Lower leg skin (tissue), 4 donors: ENCODE data around the gene PIGR. TPM values are rescaled to one million over a fixed set of nuclear protein-coding genes. Genes with fewer than 3 reads are reported as not detected.

Experiments used
- DNase-seq, 2 donors: peaks; one replicate each; pipeline ENCODE4 v3.0.0-alpha.2; 2019; ENCODE audit warnings: low spot score in 2 of 2
- H3K4me3 ChIP-seq: fragments of 200-600 bp; sonication (generic); 2 replicates; pipeline ENCODE4 v1.5.1; 2017; ENCODE audit warnings: mild to moderate bottlenecking, low read depth; ENCODE audit not compliant: poor library complexity, severe bottlenecking
- CTCF ChIP-seq, 3 donors: fragments of 450-650 bp; IDR thresholded peaks; one replicate each; pipeline ENCODE4 v1.5.1; 2016; ENCODE audit warnings: antibody characterized with exemption in 3 of 3, mild to moderate bottlenecking in 3 of 3, moderate library complexity in 2 of 3
- POLR2A ChIP-seq, 2 donors: fragments of 450-650 bp; IDR thresholded peaks; one replicate each; pipeline ENCODE4 v1.6.1; 2016 to 2017; ENCODE audit warnings: antibody characterized with exemption in 2 of 2, mild to moderate bottlenecking in 1 of 2, moderate library complexity in 1 of 2
- WGBS, 2 donors: methylation state at CpG; one replicate each; pipeline ENCODE4 v1.1.5; 2018; 5-methylcytosine and 5-hydroxymethylcytosine counted together
- intact Hi-C: fragments of 100-400 bp; cut with DNase I; formaldehyde crosslinking; loops from one replicate; pipeline ENCODE4 v1.15.0; 2023; ENCODE audit warnings: low total_unique reads
- total RNA-seq, 4 donors: library from RNA; depleted of rRNA; stranded (reverse); fragments of >200 nt; gene quantifications; one replicate each; pipeline ENCODE4 v1.1.0, GENCODE V29; 2016

Gene PIGR
- total RNA-seq, 4 donors from 2014 or later: 0.55 to 4.7 (median 2.0) TPM; not detected in 1

DNA sequence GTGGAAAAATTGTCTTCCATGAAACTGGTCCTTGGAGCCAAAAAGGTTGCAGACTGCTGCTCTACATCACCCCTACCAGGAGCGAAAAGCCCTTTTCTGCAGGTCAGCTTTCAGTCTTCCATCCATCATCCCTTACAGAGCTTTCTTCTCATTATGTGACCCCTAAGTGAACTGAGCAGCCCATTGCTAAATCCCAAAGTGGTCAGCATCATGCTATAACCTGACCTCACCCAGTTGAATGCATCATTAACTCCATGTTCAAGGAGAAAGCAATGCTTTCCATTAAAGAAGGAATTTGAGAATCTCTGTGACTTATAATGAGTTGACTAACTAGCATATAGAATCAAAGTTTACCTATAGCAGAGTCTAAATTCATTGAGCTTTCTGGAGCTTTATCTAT, 59.4 kb downstream of the PIGR start:
- no peak overlapping the region for H3K4me3 ChIP-seq
- peak in 1 of 2 donors; percentile 23 for DNase-seq
- intact Hi-C loops: no loop called here
- TF ChIP-seq CTCF (IDR thresholded peaks at IDR 0.05) (no peak), POLR2A (IDR thresholded peaks at IDR 0.05) (no peak)
- 90 to 92% methylated on average over 1 of the region's 1 CpG for WGBS, 2 donors

DNA sequence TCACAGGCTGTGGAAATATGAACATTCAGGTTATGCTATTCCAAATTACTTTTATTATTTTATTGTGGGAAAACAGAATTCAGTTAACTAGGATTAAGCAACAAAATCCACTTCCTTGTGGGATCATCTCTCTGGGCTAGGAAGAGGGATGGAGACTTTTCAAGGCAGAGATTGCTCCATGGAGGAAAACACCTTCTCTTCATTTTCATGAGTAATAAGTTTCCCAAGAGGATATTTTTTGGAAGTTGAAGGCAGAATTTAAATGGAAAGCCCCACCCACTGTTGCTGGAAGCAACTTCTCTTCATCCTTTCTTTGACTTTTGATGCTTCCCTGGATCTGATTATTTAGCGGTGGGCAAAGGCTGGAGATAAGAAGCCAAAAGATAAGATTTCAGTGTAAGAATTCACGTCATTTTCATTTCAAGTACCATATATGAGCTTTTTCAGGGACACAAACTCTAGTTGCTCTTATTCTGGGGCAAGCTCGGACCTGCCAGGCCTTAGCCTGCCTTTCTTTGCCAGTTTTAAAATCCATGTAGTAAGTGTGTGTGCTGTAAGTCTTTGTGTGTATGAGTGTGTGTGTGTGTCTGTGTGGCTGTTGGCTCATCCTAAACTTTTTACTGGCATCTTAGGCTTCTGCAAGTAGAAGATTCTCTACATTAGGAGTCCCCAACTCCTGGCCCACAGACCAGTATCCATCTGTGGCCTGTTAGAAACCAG, 60.8 kb downstream of the PIGR start:
- peak in 1 of 2 donors; percentile 25 for DNase-seq
- no peak for TF ChIP-seq POLR2A (IDR thresholded peaks at IDR 0.05)
- TF ChIP-seq CTCF (IDR thresholded peaks at IDR 0.05): no peak
- 50 to 51% methylated on average over 3 of the region's 3 CpGs for WGBS, 2 donors
- intact Hi-C loops: no loop called here
- H3K4me3 ChIP-seq: no peak overlapping the region

DNA sequence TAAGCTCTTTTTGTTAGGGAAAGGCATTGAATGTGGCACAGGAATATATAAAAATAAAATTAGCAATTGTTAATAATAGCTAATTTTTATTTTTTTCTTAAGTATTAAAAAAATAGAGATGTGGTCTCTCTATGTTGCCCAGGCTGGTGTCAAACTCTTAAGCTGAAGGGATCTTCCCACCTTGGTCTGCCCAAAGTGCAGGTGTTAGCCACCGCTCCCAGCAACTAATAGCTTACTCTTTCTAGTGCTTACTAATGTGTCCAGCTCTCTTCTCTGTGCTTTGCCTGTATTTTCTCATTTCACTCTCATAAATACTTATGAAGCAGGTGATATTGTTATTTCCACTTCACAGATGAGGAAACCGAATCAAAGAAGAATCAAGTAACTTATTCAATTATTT, 62.4 kb downstream of the PIGR start:
- TF ChIP-seq POLR2A (IDR thresholded peaks at IDR 0.05) (no peak), CTCF (IDR thresholded peaks at IDR 0.05) (no peak)
- DNase-seq: no peak
- WGBS, 2 donors: 92 to 97% methylated on average over 2 of the region's 2 CpGs
- intact Hi-C loops: no loop called here
- H3K4me3 ChIP-seq: no peak overlapping the region

- no peak overlapping the region for H3K4me3 ChIP-seq
- no peak for DNase-seq
- intact Hi-C loops: no loop called here
- 97 to 100% methylated on average over 1 of the region's 1 CpG for WGBS, 2 donors
- TF ChIP-seq POLR2A (IDR thresholded peaks at IDR 0.05) (no peak), CTCF (IDR thresholded peaks at IDR 0.05) (no peak)
These were observed 63.1 kb downstream of the PIGR start for GRCh38 chr1:206883160-206883559.

GRCh38 chr1:206882555-206882954, 63.7 kb downstream of the PIGR start:
- intact Hi-C loops: no loop called here
- H3K4me3 ChIP-seq: no peak overlapping the region
- no peak for DNase-seq
- 75 to 80% methylated on average over 3 of the region's 3 CpGs for WGBS, 2 donors
- TF ChIP-seq CTCF (IDR thresholded peaks at IDR 0.05) (no peak), POLR2A (IDR thresholded peaks at IDR 0.05) (no peak)

DNA sequence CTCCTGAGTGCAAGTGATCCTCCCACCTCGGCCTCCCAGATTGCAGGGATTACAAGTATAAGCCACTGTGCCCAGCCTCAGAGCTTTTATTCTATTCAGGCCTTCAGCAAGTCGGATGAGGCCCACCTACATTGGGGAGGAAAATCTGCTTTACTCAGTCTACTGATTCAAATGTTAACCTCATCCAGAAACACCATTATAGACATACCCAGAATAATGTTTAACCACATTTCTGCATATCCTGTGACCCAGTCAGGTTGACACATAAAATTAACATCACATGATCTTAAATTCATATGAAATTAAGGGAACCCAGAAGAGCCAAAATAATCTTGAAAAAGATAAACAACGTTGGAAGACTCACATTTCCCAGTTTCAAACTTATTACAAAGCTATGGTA, 66.0 kb downstream of the PIGR start:
- no peak overlapping the region for H3K4me3 ChIP-seq
- DNase-seq: no peak
- 74 to 81% methylated on average over 3 of the region's 3 CpGs for WGBS, 2 donors
- intact Hi-C loops: no loop called here
- TF ChIP-seq CTCF (IDR thresholded peaks at IDR 0.05): no peak
- no peak for TF ChIP-seq POLR2A (IDR thresholded peaks at IDR 0.05)
